GM18867 (cell line): ENCODE measurements around the gene PLAAT4.
"Not testable (repeated sequence)": the region's sequence is repeated elsewhere in the genome, so short reads cannot be mapped to it uniquely, and the experiment has no call there.

Experiments
- ATAC-seq: cut with Tn5 transposase; IDR thresholded peaks from one replicate; pipeline ENCODE4 v1.9.1; 2021; ENCODE audit warnings: mild to moderate bottlenecking, moderate library complexity; ENCODE audit not compliant: unreplicated experiment

Gene PLAAT4

DNA sequence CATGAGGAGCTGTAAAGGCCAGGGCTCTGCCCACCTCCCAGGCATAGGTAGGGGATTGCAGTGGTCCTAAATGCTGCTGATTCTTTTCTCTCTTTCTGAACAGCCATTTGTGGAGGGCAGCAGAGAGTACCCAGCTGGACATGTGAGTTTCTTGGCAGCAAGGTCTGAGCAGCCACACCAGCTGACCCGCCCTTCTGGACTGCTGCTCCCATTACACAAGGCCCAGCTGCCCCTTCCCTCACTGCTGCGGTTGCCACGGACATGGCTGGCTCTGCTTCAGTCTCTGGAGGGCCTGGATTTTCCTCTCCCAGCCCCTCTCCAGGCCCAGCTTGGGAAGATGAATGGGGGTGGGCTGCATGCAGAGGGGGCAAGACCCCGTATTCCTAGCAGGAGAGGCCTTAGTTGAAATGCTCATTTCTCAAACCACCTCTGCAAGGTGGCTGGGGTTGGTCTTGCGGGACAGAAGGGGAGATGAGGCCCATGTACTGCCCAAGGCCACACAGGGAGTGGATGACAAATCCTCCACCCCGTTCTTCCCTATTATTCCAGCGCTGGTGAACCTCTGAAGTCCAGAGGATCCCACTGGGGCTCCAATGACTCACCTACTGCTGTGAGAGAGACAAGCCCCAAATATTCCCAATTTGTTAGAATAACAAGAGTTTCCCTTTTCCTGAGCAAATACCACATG, 26.1 kb upstream of the PLAAT4 start:
- ATAC-seq, result no peak

DNA sequence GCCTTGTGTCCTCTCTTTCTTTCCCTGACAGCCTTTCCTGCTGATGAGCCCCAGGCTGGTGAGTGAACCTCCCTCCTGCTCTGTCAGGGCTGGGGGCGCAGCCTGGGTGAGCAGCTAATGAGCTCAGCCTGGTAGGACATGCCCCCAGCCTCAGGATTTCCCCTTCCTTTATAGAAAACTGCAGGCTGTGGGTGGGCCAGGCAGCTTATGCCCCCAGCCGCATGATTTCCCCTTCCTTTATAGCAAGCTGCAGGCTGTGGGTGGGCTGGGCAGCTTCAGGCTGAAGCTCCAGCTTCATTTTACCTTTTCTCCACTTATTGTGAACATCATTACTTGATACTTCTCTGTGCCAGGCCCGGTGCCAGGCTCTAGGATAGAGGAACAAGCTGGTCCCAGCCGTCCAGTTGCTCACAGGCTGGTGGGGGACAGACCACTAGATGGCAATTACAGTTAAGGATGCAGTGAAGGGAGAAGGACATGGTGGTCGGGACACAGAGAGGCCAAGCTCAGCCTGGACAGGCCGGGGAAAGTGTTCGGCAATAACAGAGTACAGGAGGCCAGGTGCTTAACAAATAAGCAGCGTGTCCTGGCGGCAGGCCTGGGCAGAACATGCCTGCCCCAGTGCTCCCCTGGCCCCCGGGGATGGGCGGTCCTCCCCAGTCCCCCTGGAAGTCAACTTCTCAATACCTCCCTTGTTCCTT, 25.4 kb upstream of the PLAAT4 start:
- ATAC-seq, result no peak

GRCh38 chr11:63512816-63513215, 23.8 kb upstream of the PLAAT4 start:
- no peak for ATAC-seq

DNA sequence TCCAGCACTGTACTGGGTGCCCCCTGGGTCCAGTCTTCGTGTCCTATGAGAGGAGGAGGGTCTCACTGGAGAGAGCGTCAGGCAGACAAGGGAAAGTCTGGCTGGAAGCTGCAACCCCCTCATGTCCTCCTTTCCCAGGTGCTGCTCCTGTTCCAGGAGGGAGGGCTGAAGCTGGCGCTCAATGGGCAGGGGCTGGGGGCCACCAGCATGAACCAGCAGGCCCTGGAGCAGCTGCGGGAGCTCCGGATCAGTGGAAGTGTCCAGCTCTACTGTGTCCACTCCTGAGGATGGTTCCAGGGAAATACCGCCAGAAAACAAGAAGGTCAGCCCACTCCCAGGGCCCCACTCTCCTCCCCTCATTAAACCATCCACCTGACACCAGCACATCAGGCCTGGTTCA, 20.5 kb upstream of the PLAAT4 start:
- no peak for ATAC-seq

- ATAC-seq, result no peak
Measured at GRCh38 chr11:63517156-63517555, 19.5 kb upstream of the PLAAT4 start.

GRCh38 chr11:63518548-63518947, 18.1 kb upstream of the PLAAT4 start:
- no peak for ATAC-seq

GRCh38 chr11:63520606-63521170, 15.9 kb upstream of the PLAAT4 start:
- no peak for ATAC-seq

DNA sequence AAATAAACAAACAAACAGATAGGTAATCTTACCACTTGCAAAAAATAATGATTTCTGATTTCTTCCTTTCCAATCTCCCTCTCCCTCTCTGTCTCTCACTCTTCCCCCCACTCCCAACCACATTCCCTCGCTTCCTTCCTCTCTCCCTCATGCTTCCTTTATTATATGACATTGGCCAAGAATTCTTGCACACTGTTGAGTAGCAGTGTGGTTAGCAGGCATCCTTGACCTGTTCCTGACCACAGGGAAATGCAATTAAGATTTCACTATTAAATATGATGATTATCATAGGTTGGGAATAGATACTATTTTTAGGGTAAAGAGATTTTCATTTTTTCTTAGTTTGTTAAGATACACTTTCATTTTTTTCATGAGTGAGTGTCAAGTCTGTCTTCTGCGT, 14.7 kb upstream of the PLAAT4 start:
- no peak for ATAC-seq

DNA sequence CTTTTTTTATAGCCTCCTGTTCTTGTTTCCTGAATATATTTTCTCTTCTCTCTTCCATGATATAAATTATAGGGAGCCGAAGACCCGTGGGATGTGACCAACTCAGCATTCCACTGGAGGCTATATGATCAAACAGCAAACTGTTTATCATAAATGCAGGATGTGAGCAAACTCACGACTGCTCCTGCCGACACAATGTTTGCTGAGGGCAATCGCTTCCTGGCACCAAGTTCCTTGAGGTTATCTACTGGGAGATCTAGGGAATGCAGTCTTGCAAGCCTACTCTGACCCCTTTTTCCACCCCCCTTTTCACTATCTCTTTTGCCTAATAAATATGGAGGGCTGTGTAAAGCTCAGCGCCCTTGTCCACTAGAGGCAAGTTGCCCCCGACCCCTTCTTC, 13.5 kb upstream of the PLAAT4 start:
- no peak for ATAC-seq

DNA sequence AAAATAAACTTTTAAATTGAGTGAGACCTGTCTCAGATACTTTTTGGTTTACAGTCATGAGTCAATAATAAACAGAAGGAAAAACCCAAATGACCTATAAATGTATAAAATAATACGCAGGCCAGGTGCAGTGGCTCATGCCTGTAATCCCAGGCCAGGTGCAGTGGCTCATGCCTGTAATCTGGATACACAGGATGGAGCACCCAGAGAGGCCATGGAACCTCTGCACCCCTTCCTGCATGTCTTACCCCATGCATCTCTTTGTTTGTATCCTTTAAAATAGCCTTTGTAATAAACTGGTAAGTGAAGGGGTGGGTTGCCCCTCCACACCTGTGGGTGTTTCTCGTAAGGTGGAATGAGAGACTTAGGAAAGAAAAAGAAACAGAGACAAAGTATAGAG, 8.9 kb upstream of the PLAAT4 start:
- ATAC-seq, result no peak

DNA sequence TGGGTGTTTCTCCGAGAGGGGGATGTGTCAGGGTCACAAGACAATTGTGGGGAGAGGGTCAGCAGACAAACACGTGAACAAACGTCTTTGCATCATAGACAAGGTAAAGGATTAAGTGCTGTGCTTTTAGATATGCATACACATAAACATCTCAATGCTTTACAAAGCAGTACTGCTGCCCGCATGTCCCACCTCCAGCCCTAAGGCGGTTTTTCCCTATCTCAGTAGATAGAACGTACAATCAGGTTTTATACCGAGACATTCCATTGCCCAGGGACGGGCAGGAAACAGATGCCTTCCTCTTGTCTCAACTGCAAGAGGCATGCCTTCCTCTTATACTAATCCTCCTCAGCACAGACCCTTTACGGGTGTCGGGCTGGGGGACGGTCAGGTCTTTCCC, 8.5 kb upstream of the PLAAT4 start:
- ATAC-seq, result not testable (repeated sequence)

DNA sequence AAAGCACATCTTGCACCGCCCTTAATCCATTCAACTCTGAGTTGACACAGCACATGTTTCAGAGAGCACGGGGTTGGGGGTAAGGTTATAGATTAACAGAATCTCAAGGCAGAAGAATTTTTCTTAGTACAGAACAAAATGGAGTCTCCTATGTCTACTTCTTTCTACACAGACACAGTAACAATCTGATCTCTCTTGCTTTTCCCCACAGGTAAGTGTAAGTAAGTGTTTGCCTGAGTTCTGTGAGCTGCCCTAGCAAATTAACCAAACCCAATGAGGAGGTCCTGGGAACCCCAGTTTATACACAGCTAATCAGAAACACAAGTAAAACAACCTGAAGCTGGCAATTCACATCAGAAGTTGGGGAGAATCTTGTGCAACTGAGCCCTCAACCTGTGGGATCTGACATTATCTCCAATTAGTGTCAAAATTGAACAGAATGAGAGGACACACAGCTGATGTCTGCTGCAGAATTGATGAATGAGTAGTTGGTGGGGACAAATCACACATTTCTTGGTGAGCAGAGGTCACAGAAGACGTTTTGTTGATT, 7.8 kb upstream of the PLAAT4 start:
- ATAC-seq, result not testable (repeated sequence)

- not testable (repeated sequence) for ATAC-seq
Measured at GRCh38 chr11:63529373-63529772, 7.2 kb upstream of the PLAAT4 start.

DNA sequence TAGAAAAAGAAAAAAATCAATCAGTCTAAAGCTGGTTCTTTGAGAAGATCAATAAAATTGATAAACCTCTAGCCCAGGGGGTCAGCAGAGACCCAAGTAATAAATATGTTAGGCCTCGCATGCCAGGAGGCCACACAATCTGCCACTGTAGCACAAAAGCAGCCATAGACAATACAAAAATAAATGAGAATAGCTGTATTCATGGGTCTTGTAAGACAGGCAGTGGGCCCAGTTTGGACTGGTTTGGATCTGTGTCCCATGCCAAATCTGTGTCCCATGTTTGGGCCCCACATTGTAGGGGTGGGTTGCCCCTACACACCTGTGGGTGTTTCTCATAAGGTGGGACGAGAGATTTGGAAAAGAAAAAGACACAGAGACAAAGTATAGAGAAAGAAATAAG, 6.6 kb upstream of the PLAAT4 start:
- ATAC-seq, result no peak

DNA sequence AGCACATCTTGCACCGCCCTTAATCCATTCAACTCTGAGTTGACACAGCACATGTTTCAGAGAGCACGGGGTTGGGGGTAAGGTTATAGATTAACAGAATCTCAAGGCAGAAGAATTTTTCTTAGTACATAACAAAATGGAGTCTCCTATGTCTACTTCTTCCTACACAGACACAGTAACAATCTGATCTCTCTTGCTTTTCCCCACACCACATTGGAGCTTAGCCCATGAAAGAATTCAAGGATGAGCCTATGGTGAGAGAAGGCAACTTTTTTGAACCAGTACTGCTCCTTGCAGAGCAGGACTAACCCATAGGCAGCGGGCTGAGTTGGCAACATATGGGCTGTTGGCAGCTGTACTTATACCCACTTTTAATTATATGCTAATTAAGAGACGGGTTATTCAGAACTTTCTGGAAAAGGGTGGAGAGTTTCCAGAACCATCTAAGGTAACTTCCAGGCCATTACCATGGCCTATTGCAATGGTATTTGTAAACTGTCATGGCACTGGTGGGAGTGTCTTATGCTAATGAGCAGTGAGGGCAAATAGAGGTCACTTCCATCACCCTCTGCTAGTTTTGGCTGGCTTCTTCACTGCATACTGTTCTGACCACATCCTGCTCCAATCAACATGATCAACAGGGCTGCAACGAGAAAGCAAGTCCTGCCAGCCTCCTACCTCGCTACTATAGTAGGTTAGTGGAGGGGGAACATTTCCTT, 5.4 kb upstream of the PLAAT4 start:
- peak; percentile 81 for ATAC-seq

DNA sequence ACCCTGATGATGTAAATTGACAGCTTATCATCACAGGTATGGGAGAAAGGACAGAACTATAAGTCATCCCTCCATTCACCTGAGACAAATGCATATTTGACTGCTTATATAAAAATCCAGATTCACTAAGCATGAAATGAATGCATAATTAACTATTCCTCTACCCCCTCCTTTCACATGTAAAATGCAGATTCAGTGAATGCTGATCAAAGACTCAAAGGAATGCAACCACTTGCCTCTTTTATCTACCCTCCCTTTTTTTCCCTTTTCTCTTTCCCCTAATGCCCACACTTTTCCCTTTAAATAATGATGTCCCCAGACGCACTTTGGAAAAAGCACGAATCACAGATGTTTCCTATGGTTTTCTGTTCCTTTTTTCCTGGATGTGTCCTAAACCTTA, 4.5 kb upstream of the PLAAT4 start:
- no peak for ATAC-seq

DNA sequence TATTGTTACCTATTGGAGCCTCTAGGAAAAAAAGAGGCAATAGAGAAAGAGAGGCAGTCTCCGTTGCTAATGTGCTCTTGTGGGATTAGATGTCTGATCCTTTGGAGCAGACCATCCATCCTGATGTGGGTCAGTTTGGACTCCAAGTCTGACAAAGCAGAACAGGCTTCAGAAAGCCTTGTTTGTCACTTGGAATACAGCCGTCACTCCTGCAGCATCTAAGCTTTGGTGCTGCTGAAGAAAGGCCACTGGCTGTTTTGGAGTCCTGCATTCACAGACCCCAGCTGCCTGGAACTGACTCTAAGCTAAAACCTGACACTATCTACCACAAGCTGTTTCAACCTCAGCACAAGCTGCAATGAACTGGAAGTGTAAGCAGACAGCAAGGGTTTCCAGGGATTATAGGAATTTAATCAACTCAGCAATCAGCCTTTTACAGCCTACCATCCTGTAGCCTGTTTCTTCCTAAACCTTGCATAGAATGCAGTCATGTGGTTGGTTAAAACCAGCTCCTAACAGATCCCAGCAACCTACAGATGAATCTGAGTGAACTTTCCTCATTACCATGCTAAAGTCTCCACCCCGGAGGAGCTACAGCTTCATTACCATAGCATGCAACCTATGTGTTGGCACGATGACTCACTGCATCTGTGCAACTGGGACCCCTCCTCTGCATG, 3.7 kb upstream of the PLAAT4 start:
- no peak for ATAC-seq

- ATAC-seq, result no peak
Measured at GRCh38 chr11:63534076-63534475, 2.5 kb upstream of the PLAAT4 start.

DNA sequence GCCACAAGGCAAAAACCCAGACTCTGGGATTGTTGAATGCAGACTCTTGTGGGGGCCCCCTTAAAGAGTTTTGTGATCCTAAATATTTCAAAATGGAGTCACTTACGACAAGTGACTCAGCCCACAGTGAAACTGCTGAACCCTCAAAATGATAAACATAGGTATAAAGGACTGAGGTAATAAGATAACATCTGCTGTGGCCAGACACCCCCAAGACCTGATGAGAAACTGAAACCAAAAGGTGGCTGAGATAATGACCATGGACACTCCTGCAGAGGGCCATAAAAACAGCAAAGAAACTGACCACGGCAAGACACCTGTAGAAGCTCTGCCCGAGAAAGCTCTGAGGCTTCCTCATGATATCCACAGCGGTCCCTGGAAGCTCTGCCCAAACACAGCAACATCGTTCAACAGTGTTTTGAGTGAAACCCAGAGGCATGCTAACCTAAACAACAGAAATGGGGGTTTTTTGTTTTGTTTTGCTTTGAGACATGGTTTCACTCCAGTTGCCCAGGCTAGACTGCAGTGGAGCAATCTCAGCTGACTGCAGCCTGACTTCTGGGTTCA, 1.6 kb upstream of the PLAAT4 start:
- peak; percentile 40 for ATAC-seq

DNA sequence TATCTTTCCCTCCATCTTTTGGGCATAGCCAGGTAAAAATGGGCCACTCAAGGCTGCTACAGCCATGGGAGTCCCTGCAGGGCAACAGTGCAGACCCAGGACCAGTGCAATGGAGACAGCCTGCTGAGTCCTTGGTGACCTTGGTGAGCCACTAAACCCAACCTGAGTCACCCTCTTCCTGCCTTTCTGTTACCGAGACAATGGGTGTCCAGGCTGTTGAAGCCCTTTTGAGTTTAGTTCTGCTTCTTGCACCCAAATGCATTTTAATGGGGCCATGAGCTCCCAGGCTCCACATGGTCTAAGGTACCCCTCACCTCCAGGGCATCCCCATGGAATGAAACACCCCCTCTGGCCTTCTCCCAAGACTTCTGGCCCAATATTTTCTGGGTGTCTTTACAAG, 874 bp upstream of the PLAAT4 start:
- no peak for ATAC-seq
